A549 (cell line): ENCODE results near the gene ERP44. TPM values are rescaled to one million over a fixed set of nuclear protein-coding genes. Genes with fewer than 3 reads are reported as not detected.
A peak's percentile ranks its signal among the peaks of the same experiment; 100 is the strongest.
"Not testable (repeated sequence)": the region's sequence is repeated elsewhere in the genome, so short reads cannot be mapped to it uniquely, and the experiment has no call there.

Source experiments
- ATAC-seq, 2 experiments: fragments of 200-7000 bp in 1 of 2; fragments of >200 bp in 1 of 2; cut with Nextera tagmentation in 1 of 2; cut with Tn5 transposase in 1 of 2; 3 replicates each; pipeline versions ENCODE4 v1.8.0 to v1.9.1; 2018 to 2020; ENCODE audit warnings: mild to moderate bottlenecking in 1 of 2, moderate library complexity in 1 of 2
- CTCF ChIA-PET: fragments of 300-600 bp; sonication (Branson Sonifier 250); formaldehyde crosslinking; extraction: SDS; loops from one replicate; lab custom pipeline; 2021; ENCODE audit warnings: antibody characterized with exemption, inconsistent platforms; lab: Yijun Ruan, JAX
- POLR2A ChIA-PET: fragments of 350-600 bp; formaldehyde crosslinking; extraction: SDS; loops from one replicate; lab custom pipeline; 2021; ENCODE audit warnings: antibody characterized with exemption, inconsistent platforms; lab: Yijun Ruan, JAX
- DNase-seq, 2 experiments: peaks; one replicate each; pipeline versions ENCODE4 v3.0.0 to v3.0.0-alpha.2; 2011 to 2016; ENCODE audit warnings: low read depth in 1 of 2, low spot score in 1 of 2
- FAIRE-seq: peaks from 2 replicates; lab custom pipeline; 2011; peaks lifted over from hg19 to GRCh38; lab: Jason Lieb, UNC
- H3K27ac ChIP-seq, 2 experiments: fragments of >200 bp; sonication (Bioruptor Twin); formaldehyde crosslinking; 3 replicates each; pipeline ENCODE4 v1.5.1; 2016 to 2017
- H3K4me1 ChIP-seq: fragments of >200 bp; sonication (Bioruptor Twin); formaldehyde crosslinking; 3 replicates; pipeline ENCODE4 v1.6.1; 2016
- H3K4me2 ChIP-seq: fragments of >200 bp; sonication (Bioruptor Twin); formaldehyde crosslinking; 3 replicates; pipeline ENCODE4 v1.6.1; 2016
- H3K4me3 ChIP-seq: fragments of >200 bp; sonication (Bioruptor Twin); formaldehyde crosslinking; 3 replicates; pipeline ENCODE4 v1.5.1; 2016
- H3K9me3 ChIP-seq: fragments of >200 bp; sonication (Bioruptor Twin); formaldehyde crosslinking; 3 replicates; pipeline ENCODE4 v1.6.1; 2016
- CEBPB ChIP-seq, 2 experiments: fragments of >200 bp in 1 of 2; sonication (Bioruptor Twin) in 1 of 2; formaldehyde crosslinking in 1 of 2; IDR thresholded peaks; 2 replicates each; pipeline ENCODE4 v1.6.1; 2012 to 2016
- CHD2 ChIP-seq: fragments of 150-350 bp; IDR thresholded peaks from 2 replicates; pipeline ENCODE4 v1.6.1; 2014; ENCODE audit warnings: low read length; ENCODE audit not compliant: partially characterized antibody
- CHD4 ChIP-seq: fragments of 200-600 bp; sonication (generic); IDR thresholded peaks from 2 replicates; pipeline ENCODE4 v1.6.1; 2016; ENCODE audit warnings: antibody characterized with exemption, mild to moderate bottlenecking, borderline replicate concordance
- EHF ChIP-seq: fragments of 250-450 bp; sonication (Bioruptor Pico); IDR thresholded peaks from 2 replicates; pipeline ENCODE4 v1.5.0; 2020; ENCODE audit warnings: mild to moderate bottlenecking
- EP300 ChIP-seq, 2 experiments: fragments of >200 bp; sonication (Bioruptor Twin); formaldehyde crosslinking; IDR thresholded peaks; 2 replicates in 1 of 2; 3 replicates in 1 of 2; pipeline ENCODE4 v1.6.1; 2016 to 2017
- FOSL2 ChIP-seq, 2 experiments: fragments of 450-650 bp in 1 of 2; fragments of >200 bp in 1 of 2; sonication (Bioruptor Twin) in 1 of 2; formaldehyde crosslinking; IDR thresholded peaks; 2 replicates each; pipeline versions ENCODE4 v1.5.0 to v1.6.1; 2016 to 2020; ENCODE audit warnings: mild to moderate bottlenecking in 1 of 2, moderate library complexity in 1 of 2
- GATA3 ChIP-seq: IDR thresholded peaks from 2 replicates; pipeline ENCODE4 v1.6.1; 2012; ENCODE audit warnings: borderline replicate concordance
- HEYL ChIP-seq: fragments of 250-450 bp; sonication (Bioruptor Pico); IDR thresholded peaks from 2 replicates; pipeline ENCODE4 v1.8.0; 2021; ENCODE audit warnings: mild to moderate bottlenecking, moderate library complexity
- HOXB5 ChIP-seq: fragments of 250-450 bp; sonication (Bioruptor Pico); IDR thresholded peaks from 2 replicates; pipeline ENCODE4 v1.5.0; 2020; ENCODE audit warnings: mild to moderate bottlenecking, moderate library complexity
- JUN ChIP-seq, 2 experiments: fragments of >200 bp; sonication (Bioruptor Twin); formaldehyde crosslinking; IDR thresholded peaks; 2 replicates in 1 of 2; 3 replicates in 1 of 2; pipeline ENCODE4 v1.6.1; 2016 to 2017
- JUNB ChIP-seq: fragments of >200 bp; sonication (Bioruptor Twin); formaldehyde crosslinking; IDR thresholded peaks from 2 replicates; pipeline ENCODE4 v1.6.1; 2016
- KDM5A ChIP-seq: fragments of 200-600 bp; sonication (generic); IDR thresholded peaks from 2 replicates; pipeline ENCODE4 v1.6.1; 2016; ENCODE audit warnings: antibody characterized with exemption, mild to moderate bottlenecking
- MAZ ChIP-seq: fragments of 150-350 bp; IDR thresholded peaks from 2 replicates; pipeline ENCODE4 v1.6.1; 2014; ENCODE audit warnings: antibody characterized with exemption, low read depth, low read length, borderline replicate concordance
- RAD21 ChIP-seq, 2 experiments: fragments of >200 bp in 1 of 2; sonication (Bioruptor Twin) in 1 of 2; formaldehyde crosslinking in 1 of 2; IDR thresholded peaks in 1 of 2; conservative IDR thresholded peaks in 1 of 2; 2 replicates in 1 of 2; 3 replicates in 1 of 2; pipeline ENCODE4 v1.6.1; 2012 to 2018; ENCODE audit warnings: inconsistent platforms in 1 of 2
- RARB ChIP-seq: fragments of 250-450 bp; sonication (Bioruptor Pico); IDR thresholded peaks from 2 replicates; pipeline ENCODE4 v1.8.0; 2021; ENCODE audit warnings: mild to moderate bottlenecking, moderate library complexity
- RCOR1 ChIP-seq: fragments of 150-350 bp; IDR thresholded peaks from 2 replicates; pipeline ENCODE4 v1.6.1; 2014; ENCODE audit warnings: antibody characterized with exemption, low read length, low read depth
- WGBS: methylation state at CpG from one replicate; pipeline ENCODE4 v1.1.6; 2017; ENCODE audit errors: missing lambda C conversion rate; 5-methylcytosine and 5-hydroxymethylcytosine counted together
- polyA plus RNA-seq, 4 experiments: library from polyadenylated mRNA; depleted of rRNA in 3 of 4; stranded (reverse); fragments of >200 nt; fragmentation: RNase III in 1 of 4; extraction: RNeasy Plus Mini Kit Qiagen cat#74134 plus additional on column Dnase treatment in 1 of 4; gene quantifications; 2 replicates in 3 of 4; 3 replicates in 1 of 4; pipeline ENCODE4 v1.2.3, GENCODE V29; 2011 to 2017

Gene ERP44
- polyA plus RNA-seq, 2 of the 4 experiments (the other 2 are of a cell fraction), result 12.4 to 19.4 TPM

- H3K27ac ChIP-seq, H3K4me2 ChIP-seq, CTCF ChIA-PET, H3K9me3 ChIP-seq, ATAC-seq, DNase-seq, FAIRE-seq, POLR2A ChIA-PET, H3K4me3 ChIP-seq: not testable (repeated sequence)
- no CpG with 5 or more reads among the region's 30 CpGs for WGBS
- peaks cover 37% of the 10 kb centered on the region for H3K4me1 ChIP-seq
Observed at GRCh38 chr9:100067990-100068389, 30.8 kb downstream of the ERP44 start.

DNA sequence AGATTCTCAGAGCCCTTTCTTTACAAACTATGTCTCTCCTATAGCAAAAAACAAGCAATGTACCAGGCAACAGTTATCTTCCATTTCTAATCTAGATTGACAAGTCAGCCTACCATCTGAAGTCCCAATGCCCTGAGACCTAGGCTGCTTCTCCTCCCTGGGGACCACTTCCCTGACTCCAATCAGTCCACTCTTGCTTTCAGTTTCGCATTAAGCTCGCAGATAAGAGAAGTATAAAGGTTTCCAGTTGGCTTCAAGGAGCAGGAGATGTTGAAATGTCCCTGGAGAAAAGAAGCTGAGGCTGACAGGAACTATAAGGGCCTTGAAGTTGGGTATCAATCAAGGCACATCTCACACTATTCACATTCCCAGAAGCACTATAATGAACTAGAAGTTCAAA, 32.3 kb downstream of the ERP44 start:
- FAIRE-seq, result no peak
- POLR2A ChIA-PET, result no interaction called here
- TF ChIP-seq RAD21 (conservative IDR thresholded peaks at IDR 0.05 in 1 of 2, IDR thresholded peaks at IDR 0.05 in 1 of 2) (no peak), RCOR1 (no peak), EP300 (IDR thresholded peaks at IDR 0.05) (no peak), RARB (CRISPR knock-in tag) (no peak), JUN (IDR thresholded peaks at IDR 0.05) (no peak), EHF (CRISPR knock-in tag) (no peak), HOXB5 (CRISPR knock-in tag) (no peak), GATA3 (no peak), CHD4 (no peak), JUNB (no peak)
- Histone ChIP-seq H3K27ac (no peak overlapping the region), H3K4me1 (peaks cover 39% of the 10 kb centered on the region), H3K4me3 (no peak overlapping the region), H3K4me2 (no peak overlapping the region), H3K9me3 (no peaks in the 10 kb centered on the region)
- ATAC-seq, result peak in 1 of 2 experiments; percentile 45; a peak in 2 of 6 replicates
- DNase-seq, result no peak
- WGBS, result 83% methylated on average over 2 of the region's 2 CpGs
- CTCF ChIA-PET, result interaction anchor here (0.7 to 1.6 kb wide), 2 partner anchors 32 to 525 kb away, joined by 3 to 4 read pairs; no protein-coding TSS in a partner anchor

DNA sequence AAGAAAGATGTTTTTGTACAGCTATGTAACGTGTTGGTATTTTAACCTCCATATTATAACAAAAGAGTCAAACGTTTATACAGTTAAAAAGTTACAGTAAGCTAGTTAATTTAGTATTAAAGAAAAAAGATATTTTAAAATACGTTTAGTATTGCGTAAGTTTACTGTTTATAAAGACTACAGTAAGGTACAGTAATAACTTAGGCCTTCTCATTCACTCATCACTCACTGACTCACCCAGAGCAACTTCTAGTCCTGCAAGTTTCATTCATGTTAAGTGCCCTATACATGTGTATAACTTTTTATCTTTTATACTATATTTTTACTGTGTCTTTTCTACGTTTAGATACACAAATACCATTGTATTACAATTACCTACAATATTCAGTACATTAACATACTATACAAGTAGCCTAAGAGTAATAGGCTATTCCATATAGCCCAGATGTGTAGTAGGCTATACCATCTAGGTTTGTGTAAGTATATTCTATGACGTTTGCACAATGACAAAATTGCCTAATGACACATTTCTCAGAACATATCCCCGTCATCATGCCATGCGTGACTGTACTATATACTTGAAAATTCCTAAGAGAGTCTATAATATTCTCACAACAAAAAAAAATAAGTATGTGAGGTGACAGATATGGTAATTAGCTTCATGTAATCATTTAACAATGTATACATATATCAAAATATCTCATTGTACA, 33.8 kb downstream of the ERP44 start:
- ATAC-seq (peak in 1 of 2 experiments; percentile 75; a peak in 4 of 6 replicates), DNase-seq (peak in 1 of 2 experiments; percentile 19), FAIRE-seq (no peak)
- no peak overlapping the region for H3K27ac ChIP-seq
- H3K4me3 ChIP-seq, result no peak overlapping the region
- POLR2A ChIA-PET, result no interaction called here
- H3K4me2 ChIP-seq, result peak overlapping the region; percentile 34
- WGBS, result 51% methylated on average over 8 of the region's 8 CpGs
- H3K4me1 ChIP-seq, result peaks cover 31% of the 10 kb centered on the region
- no peaks in the 10 kb centered on the region for H3K9me3 ChIP-seq
- TF ChIP-seq HEYL (CRISPR knock-in tag) (no peak), FOSL2 (IDR thresholded peaks at IDR 0.05) (no peak), FOSL2 (CRISPR knock-in tag; IDR thresholded peaks at IDR 0.05) (peak; percentile 29; the same call in 1 of the 2 replicates), CEBPB (IDR thresholded peaks at IDR 0.05) (peak; percentile 7 to 52; a peak in 2 of 4 replicates), RCOR1 (no peak)
- CTCF ChIA-PET, result interaction anchor here (1.6 kb wide), 1 partner anchor 526 kb away, joined by 4 read pairs; no protein-coding TSS in a partner anchor

- H3K4me2 ChIP-seq, result peak overlapping the region; percentile 12; the same call in 1 of the 3 replicates
- FAIRE-seq, result no peak
Observed at GRCh38 chr9:100063185-100063584, 35.6 kb downstream of the ERP44 start.

GRCh38 chr9:100062683-100063082, 36.1 kb downstream of the ERP44 start:
- H3K4me3 ChIP-seq, FAIRE-seq, H3K27ac ChIP-seq, ATAC-seq, H3K9me3 ChIP-seq, H3K4me2 ChIP-seq, POLR2A ChIA-PET, DNase-seq: not testable (repeated sequence)
- WGBS, result 80% methylated on average over 1 of the region's 1 CpG
- CTCF ChIA-PET, result interaction anchor here (0.6 kb wide), 1 partner anchor 13 kb away, joined by 3 read pairs; no protein-coding TSS in a partner anchor
- H3K4me1 ChIP-seq, result peaks cover 28% of the 10 kb centered on the region

More at GRCh38 chr9:100063185-100063584, 35.6 kb downstream of the ERP44 start:
- no peak for DNase-seq
- TF ChIP-seq CHD2, result no peak
- TF ChIP-seq KDM5A, result no peak
- no peak for TF ChIP-seq MAZ
- CTCF ChIA-PET, result interaction anchor here (0.6 kb wide), 2 partner anchors 12 to 41 kb away, joined by 3 read pairs; no protein-coding TSS in a partner anchor
- Histone ChIP-seq H3K27ac (no peak overlapping the region), H3K9me3 (no peaks in the 10 kb centered on the region), H3K4me3 (no peak overlapping the region), H3K4me1 (peaks cover 28% of the 10 kb centered on the region)
- ATAC-seq, result peak in 1 of 2 experiments; percentile 37; a peak in 2 of 6 replicates
- WGBS, result 24% methylated on average over 3 of the region's 3 CpGs
- POLR2A ChIA-PET, result no interaction called here
